ENCODE results near the gene TEF. TPM values are rescaled to one million over a fixed set of nuclear protein-coding genes. Genes with fewer than 3 reads are reported as not detected.
A peak's percentile ranks its signal among the peaks of the same experiment; 100 is the strongest.

Gene TEF
- total RNA-seq, 1 experiment from 2014 or later: 3.9 TPM

DNA sequence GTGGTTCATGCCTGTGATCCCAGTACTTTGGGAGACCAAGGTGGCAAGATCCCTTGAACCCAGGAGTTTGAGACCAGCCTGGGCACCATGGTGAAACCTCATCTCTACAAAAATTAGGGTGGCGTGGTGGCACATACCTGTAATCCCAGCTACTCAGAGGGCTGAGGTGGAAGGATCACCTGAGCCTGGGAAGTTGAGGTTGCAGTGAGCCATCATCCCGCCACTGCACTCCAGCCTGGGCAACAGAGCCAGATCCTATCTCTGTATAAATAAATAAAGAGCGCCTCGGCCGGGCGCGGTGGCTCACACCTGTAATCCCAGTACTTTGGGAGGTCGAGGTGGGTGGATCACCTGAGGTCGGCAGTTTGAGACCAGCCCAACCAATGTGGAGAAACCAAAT, 37.0 kb downstream of the TEF start:
- ChIA-PET POLR2A (ENCODE audit: low non-redundant PET) (no interaction called here), CTCF (no interaction called here)

GRCh38 chr22:41425660-41426365, 44.1 kb downstream of the TEF start:
- DNase-seq (ENCODE audit: low spot score): no peak
- TF ChIP-seq CTCF (conservative IDR thresholded peaks at IDR 0.05; ENCODE audit: low read depth, low read length) (no peak), EZH2 (IDR thresholded peaks at IDR 0.05; ENCODE audit: borderline replicate concordance, low read depth, low read length, poor library complexity, severe bottlenecking) (no peak)
- Histone ChIP-seq H3K4me3 (ENCODE audit: low read depth, low read length, poor library complexity, severe bottlenecking) (no peak overlapping the region), H3K27ac (ENCODE audit: low read depth, low read length, poor library complexity, severe bottlenecking) (no peak overlapping the region), H3K9me3 (ENCODE audit: low read depth, low read length, poor library complexity, severe bottlenecking) (no peaks in the 10 kb centered on the region), H3K4me1 (ENCODE audit: insufficient read depth, low read length, poor library complexity, severe bottlenecking) (no peaks in the 10 kb centered on the region), H3K36me3 (ENCODE audit: insufficient read depth, low read length, poor library complexity, severe bottlenecking) (no peaks in the 10 kb centered on the region), H3K27me3 (replicated peaks; ENCODE audit: insufficient read depth, low read depth, low read length, poor library complexity) (no peaks in the 10 kb centered on the region)
- intact Hi-C loops (cut with micrococcal nuclease; ENCODE audit: unreplicated experiment): no loop called here
- ChIA-PET CTCF (no interaction called here), POLR2A (ENCODE audit: low non-redundant PET) (no interaction called here)
- no TSS peak for BruUV-seq (replicated peaks)

More for the DNA sequence above, 37.0 kb downstream of the TEF start:
- Histone ChIP-seq H3K36me3 (ENCODE audit: insufficient read depth, low read length, poor library complexity, severe bottlenecking) (no peaks in the 10 kb centered on the region), H3K27me3 (replicated peaks; ENCODE audit: insufficient read depth, low read depth, low read length, poor library complexity) (no peaks in the 10 kb centered on the region), H3K4me3 (ENCODE audit: low read depth, low read length, poor library complexity, severe bottlenecking) (no peak overlapping the region), H3K9me3 (ENCODE audit: low read depth, low read length, poor library complexity, severe bottlenecking) (no peaks in the 10 kb centered on the region), H3K4me1 (ENCODE audit: insufficient read depth, low read length, poor library complexity, severe bottlenecking) (peaks cover 7% of the 10 kb centered on the region), H3K27ac (ENCODE audit: low read depth, low read length, poor library complexity, severe bottlenecking) (no peak overlapping the region)
- no TSS peak for BruUV-seq (replicated peaks)
- no peak for DNase-seq (ENCODE audit: low spot score)
- intact Hi-C loops (cut with micrococcal nuclease; ENCODE audit: unreplicated experiment): no loop called here
- TF ChIP-seq CTCF (conservative IDR thresholded peaks at IDR 0.05; ENCODE audit: low read depth, low read length) (no peak), EZH2 (IDR thresholded peaks at IDR 0.05; ENCODE audit: borderline replicate concordance, low read depth, low read length, poor library complexity, severe bottlenecking) (no peak)

DNA sequence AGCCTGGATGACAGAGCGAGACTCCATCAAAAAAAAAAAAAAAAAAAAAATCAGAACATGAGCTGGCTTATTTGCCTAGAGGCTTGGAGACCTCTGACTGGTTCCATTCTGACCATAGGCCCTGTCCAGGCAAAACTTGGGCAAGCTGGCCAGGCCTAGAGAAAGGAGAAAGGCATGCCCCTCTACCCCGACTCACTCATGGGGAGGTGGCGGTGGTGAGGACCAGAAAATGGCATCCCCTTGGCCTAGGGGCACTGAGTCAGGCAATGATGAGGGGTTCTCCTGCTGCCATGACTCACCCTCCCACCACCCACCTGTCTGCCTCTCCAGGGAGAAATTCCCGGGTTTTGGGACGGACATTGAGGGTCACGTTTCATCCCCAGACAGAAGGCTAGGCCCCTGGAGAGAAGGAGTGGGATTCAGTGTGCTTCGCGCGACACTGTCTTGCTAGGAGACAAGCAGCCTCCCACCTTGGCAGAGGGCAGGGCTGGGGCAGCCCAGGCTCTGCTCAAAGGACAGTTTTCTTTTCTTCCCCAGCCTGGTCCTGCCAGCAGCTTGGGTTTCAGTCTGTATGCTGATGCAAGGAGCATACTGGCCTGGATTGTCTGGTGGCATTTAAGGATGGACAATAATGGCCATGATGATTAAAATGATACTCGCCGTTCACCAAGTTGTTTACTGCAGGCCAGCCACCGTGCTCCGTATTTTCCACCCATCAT, 47.6 kb downstream of the TEF start:
- no TSS peak for BruUV-seq (replicated peaks)
- Histone ChIP-seq H3K36me3 (ENCODE audit: insufficient read depth, low read length, poor library complexity, severe bottlenecking) (peaks cover 4% of the 10 kb centered on the region), H3K4me3 (ENCODE audit: low read depth, low read length, poor library complexity, severe bottlenecking) (no peak overlapping the region), H3K4me1 (ENCODE audit: insufficient read depth, low read length, poor library complexity, severe bottlenecking) (no peaks in the 10 kb centered on the region), H3K9me3 (ENCODE audit: low read depth, low read length, poor library complexity, severe bottlenecking) (no peaks in the 10 kb centered on the region), H3K27me3 (replicated peaks; ENCODE audit: insufficient read depth, low read depth, low read length, poor library complexity) (no peaks in the 10 kb centered on the region), H3K27ac (ENCODE audit: low read depth, low read length, poor library complexity, severe bottlenecking) (peak overlapping the region; percentile 21)
- TF ChIP-seq CTCF (conservative IDR thresholded peaks at IDR 0.05; ENCODE audit: low read depth, low read length) (no peak), EZH2 (IDR thresholded peaks at IDR 0.05; ENCODE audit: borderline replicate concordance, low read depth, low read length, poor library complexity, severe bottlenecking) (no peak)
- ChIA-PET CTCF (no interaction called here), POLR2A (ENCODE audit: low non-redundant PET) (no interaction called here)
- intact Hi-C loops (cut with micrococcal nuclease; ENCODE audit: unreplicated experiment): no loop called here
- no peak for DNase-seq (ENCODE audit: low spot score)
